Breast epithelium (tissue), 3 donors: ENCODE data around the gene FHIT.

Experiments used
- POLR2A ChIP-seq: fragments of 450-650 bp; IDR thresholded peaks from one replicate; pipeline ENCODE4 v1.6.1; 2016; ENCODE audit warnings: antibody characterized with exemption, mild to moderate bottlenecking, moderate library complexity
- POLR2AphosphoS5 ChIP-seq, 3 donors: sonication (generic); formaldehyde crosslinking; IDR thresholded peaks; one replicate each; pipeline ENCODE4 v1.6.1; 2017; ENCODE audit warnings: antibody characterized with exemption in 3 of 3
- TF ChIP-seq, protein P1 (sequence below), 3 donors: fragments of 450-650 bp; IDR thresholded peaks; one replicate each; pipeline ENCODE4 v1.5.1; 2016 to 2017; ENCODE audit warnings: antibody characterized with exemption in 3 of 3, mild to moderate bottlenecking in 3 of 3, moderate library complexity in 3 of 3

DNA sequence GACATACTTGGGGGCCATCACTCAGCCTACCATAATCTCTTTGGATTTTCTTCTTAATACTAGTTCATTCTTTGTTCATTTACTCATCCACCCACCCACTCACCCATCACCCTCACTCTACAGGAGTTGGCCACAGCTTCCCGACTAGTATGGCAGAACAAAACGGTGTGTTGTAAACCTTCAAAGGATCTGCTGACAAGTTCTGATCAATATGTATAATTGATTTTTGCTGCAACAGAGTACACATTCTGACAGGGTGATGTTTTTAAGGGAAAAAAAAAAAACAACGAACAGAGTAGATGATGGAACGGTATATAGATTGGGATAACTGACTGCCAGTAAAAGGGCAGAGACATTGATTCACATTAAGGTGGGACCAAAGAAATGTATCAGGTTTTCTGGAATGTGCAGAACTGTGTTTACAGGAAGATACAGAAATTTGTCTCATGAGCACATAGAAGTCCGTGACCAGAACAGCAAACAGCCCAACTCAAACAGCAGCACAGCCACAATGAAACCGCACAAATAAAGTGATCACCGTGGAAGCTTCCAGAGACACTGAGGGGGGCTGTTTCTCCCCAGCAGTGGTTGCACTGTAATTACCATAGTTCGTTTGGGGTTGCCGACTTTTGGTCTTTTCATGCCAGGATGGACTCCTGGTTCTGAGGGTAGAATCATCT, 931.9 kb downstream of the FHIT start:
- TF ChIP-seq, protein P1, sequence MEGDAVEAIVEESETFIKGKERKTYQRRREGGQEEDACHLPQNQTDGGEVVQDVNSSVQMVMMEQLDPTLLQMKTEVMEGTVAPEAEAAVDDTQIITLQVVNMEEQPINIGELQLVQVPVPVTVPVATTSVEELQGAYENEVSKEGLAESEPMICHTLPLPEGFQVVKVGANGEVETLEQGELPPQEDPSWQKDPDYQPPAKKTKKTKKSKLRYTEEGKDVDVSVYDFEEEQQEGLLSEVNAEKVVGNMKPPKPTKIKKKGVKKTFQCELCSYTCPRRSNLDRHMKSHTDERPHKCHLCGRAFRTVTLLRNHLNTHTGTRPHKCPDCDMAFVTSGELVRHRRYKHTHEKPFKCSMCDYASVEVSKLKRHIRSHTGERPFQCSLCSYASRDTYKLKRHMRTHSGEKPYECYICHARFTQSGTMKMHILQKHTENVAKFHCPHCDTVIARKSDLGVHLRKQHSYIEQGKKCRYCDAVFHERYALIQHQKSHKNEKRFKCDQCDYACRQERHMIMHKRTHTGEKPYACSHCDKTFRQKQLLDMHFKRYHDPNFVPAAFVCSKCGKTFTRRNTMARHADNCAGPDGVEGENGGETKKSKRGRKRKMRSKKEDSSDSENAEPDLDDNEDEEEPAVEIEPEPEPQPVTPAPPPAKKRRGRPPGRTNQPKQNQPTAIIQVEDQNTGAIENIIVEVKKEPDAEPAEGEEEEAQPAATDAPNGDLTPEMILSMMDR (IDR thresholded peaks at IDR 0.05) = no peak
- TF ChIP-seq POLR2A (no peak), POLR2AphosphoS5 (IDR thresholded peaks at IDR 0.05) (no peak)
